ENCODE measurements around the gene EFNB2.

Gene EFNB2

GRCh38 chr13:106528718-106529414, 6.6 kb downstream of the EFNB2 start:
- TF ChIP-seq FOXM1 (IDR thresholded peaks at IDR 0.05; ENCODE audit: borderline replicate concordance, low read depth) (no peak), REST (IDR thresholded peaks at IDR 0.05; ENCODE audit: low read depth) (no peak), EGR1 (IDR thresholded peaks at IDR 0.05) (no peak), EP300 (IDR thresholded peaks at IDR 0.05; ENCODE audit: borderline replicate concordance) (no peak), CEBPB (IDR thresholded peaks at IDR 0.05) (no peak), TCF12 (IDR thresholded peaks at IDR 0.05; ENCODE audit: low read depth) (no peak), NFIC (IDR thresholded peaks at IDR 0.05) (no peak), USF1 (IDR thresholded peaks at IDR 0.05) (no peak), ZBTB7A (IDR thresholded peaks at IDR 0.05; ENCODE audit: low read depth) (no peak), YY1 (IDR thresholded peaks at IDR 0.05; ENCODE audit: low read depth) (no peak), TAF1 (IDR thresholded peaks at IDR 0.05; ENCODE audit: low read depth) (no peak), MAX (IDR thresholded peaks at IDR 0.05) (no peak), RAD21 (IDR thresholded peaks at IDR 0.05; ENCODE audit: low read depth) (no peak), CREB1 (IDR thresholded peaks at IDR 0.05; ENCODE audit: low read depth) (no peak), TEAD4 (IDR thresholded peaks at IDR 0.05) (no peak)

GRCh38 chr13:106527826-106528225, 7.6 kb downstream of the EFNB2 start:
- no peak for TF ChIP-seq MAX (IDR thresholded peaks at IDR 0.05)
- no peak for TF ChIP-seq EP300 (IDR thresholded peaks at IDR 0.05; ENCODE audit: borderline replicate concordance)
- TF ChIP-seq TEAD4 (IDR thresholded peaks at IDR 0.05) = no peak
- TF ChIP-seq TCF12 (IDR thresholded peaks at IDR 0.05; ENCODE audit: low read depth) = no peak
- TF ChIP-seq USF1 (IDR thresholded peaks at IDR 0.05) = no peak
- TF ChIP-seq RAD21 (IDR thresholded peaks at IDR 0.05; ENCODE audit: low read depth) = no peak
- no peak for TF ChIP-seq ZBTB7A (IDR thresholded peaks at IDR 0.05; ENCODE audit: low read depth)
- TF ChIP-seq FOXM1 (IDR thresholded peaks at IDR 0.05; ENCODE audit: borderline replicate concordance, low read depth) = no peak
- TF ChIP-seq NFIC (IDR thresholded peaks at IDR 0.05) = no peak
- TF ChIP-seq CREB1 (IDR thresholded peaks at IDR 0.05; ENCODE audit: low read depth) = no peak
- no peak for TF ChIP-seq YY1 (IDR thresholded peaks at IDR 0.05; ENCODE audit: low read depth)
- no peak for TF ChIP-seq EGR1 (IDR thresholded peaks at IDR 0.05)
- no peak for TF ChIP-seq REST (IDR thresholded peaks at IDR 0.05; ENCODE audit: low read depth)
- no peak for TF ChIP-seq TAF1 (IDR thresholded peaks at IDR 0.05; ENCODE audit: low read depth)
- TF ChIP-seq CEBPB (IDR thresholded peaks at IDR 0.05) = no peak

GRCh38 chr13:106527445-106527801, 8.0 kb downstream of the EFNB2 start:
- TF ChIP-seq EGR1 (IDR thresholded peaks at IDR 0.05) = no peak

- TF ChIP-seq YY1 (IDR thresholded peaks at IDR 0.05; ENCODE audit: low read depth) (no peak), FOXM1 (IDR thresholded peaks at IDR 0.05; ENCODE audit: borderline replicate concordance, low read depth) (no peak), MAX (IDR thresholded peaks at IDR 0.05) (no peak), USF1 (IDR thresholded peaks at IDR 0.05) (no peak), TEAD4 (IDR thresholded peaks at IDR 0.05) (no peak), EP300 (IDR thresholded peaks at IDR 0.05; ENCODE audit: borderline replicate concordance) (no peak), NFIC (IDR thresholded peaks at IDR 0.05) (no peak), ZBTB7A (IDR thresholded peaks at IDR 0.05; ENCODE audit: low read depth) (no peak), EGR1 (IDR thresholded peaks at IDR 0.05) (no peak), CREB1 (IDR thresholded peaks at IDR 0.05; ENCODE audit: low read depth) (no peak)
These were observed 8.6 kb downstream of the EFNB2 start for GRCh38 chr13:106526738-106527444.

- TF ChIP-seq YY1 (IDR thresholded peaks at IDR 0.05; ENCODE audit: low read depth) = no peak
- no peak for TF ChIP-seq CEBPB (IDR thresholded peaks at IDR 0.05)
- no peak for TF ChIP-seq TEAD4 (IDR thresholded peaks at IDR 0.05)
- no peak for TF ChIP-seq TCF12 (IDR thresholded peaks at IDR 0.05; ENCODE audit: low read depth)
- no peak for TF ChIP-seq USF1 (IDR thresholded peaks at IDR 0.05)
- TF ChIP-seq RAD21 (IDR thresholded peaks at IDR 0.05; ENCODE audit: low read depth) = no peak
- TF ChIP-seq CREB1 (IDR thresholded peaks at IDR 0.05; ENCODE audit: low read depth) = no peak
- no peak for TF ChIP-seq ZBTB7A (IDR thresholded peaks at IDR 0.05; ENCODE audit: low read depth)
- TF ChIP-seq TAF1 (IDR thresholded peaks at IDR 0.05; ENCODE audit: low read depth) = no peak
- no peak for TF ChIP-seq EGR1 (IDR thresholded peaks at IDR 0.05)
- no peak for TF ChIP-seq REST (IDR thresholded peaks at IDR 0.05; ENCODE audit: low read depth)
- no peak for TF ChIP-seq FOXM1 (IDR thresholded peaks at IDR 0.05; ENCODE audit: borderline replicate concordance, low read depth)
- no peak for TF ChIP-seq EP300 (IDR thresholded peaks at IDR 0.05; ENCODE audit: borderline replicate concordance)
- no peak for TF ChIP-seq MAX (IDR thresholded peaks at IDR 0.05)
- TF ChIP-seq NFIC (IDR thresholded peaks at IDR 0.05) = no peak
These were observed 9.6 kb downstream of the EFNB2 start for GRCh38 chr13:106525865-106526264.
